Adipocyte (in vitro differentiated cells): Measurements from ENCODE around the gene TNK1.

Experiments
- DNase-seq: peaks from one replicate; pipeline ENCODE4 v3.0.0-alpha.2; 2015; ENCODE audit warnings: low read depth
- H3K27me3 ChIP-seq: replicated peaks from 2 replicates; pipeline ENCODE4 v1.7.0; 2013; ENCODE audit warnings: mild to moderate bottlenecking, low read length, moderate library complexity; ENCODE audit not compliant: control insufficient read depth, insufficient read depth
- H3K36me3 ChIP-seq: 2 replicates; pipeline ENCODE4 v1.7.0; 2013; ENCODE audit warnings: low read length, mild to moderate bottlenecking, moderate library complexity; ENCODE audit not compliant: control insufficient read depth, insufficient read depth, severe bottlenecking
- H3K4me1 ChIP-seq: 2 replicates; pipeline ENCODE4 v1.7.0; 2013; ENCODE audit warnings: mild to moderate bottlenecking, low read length, moderate library complexity; ENCODE audit not compliant: control insufficient read depth, insufficient read depth
- H3K4me3 ChIP-seq: 2 replicates; pipeline ENCODE4 v1.7.0; 2013; ENCODE audit warnings: mild to moderate bottlenecking, low read length, moderate library complexity
- H3K9ac ChIP-seq: 2 replicates; pipeline ENCODE4 v1.7.0; 2013; ENCODE audit warnings: mild to moderate bottlenecking, low read length, moderate library complexity
- H3K9me3 ChIP-seq: 2 replicates; pipeline ENCODE4 v1.7.0; 2013; ENCODE audit warnings: mild to moderate bottlenecking, low read length, moderate library complexity; ENCODE audit not compliant: control insufficient read depth

The TNK1 gene

GRCh38 chr17:7416323-7416722 is 35.4 kb downstream of the TNK1 start:
- H3K4me1 ChIP-seq, result peaks cover 20% of the 10 kb centered on the region
- H3K9ac ChIP-seq, result no peak overlapping the region
- H3K4me3 ChIP-seq, result no peak overlapping the region
- H3K36me3 ChIP-seq, result peaks cover 6% of the 10 kb centered on the region
- H3K9me3 ChIP-seq, result peaks cover 3% of the 10 kb centered on the region
- no peaks in the 10 kb centered on the region for H3K27me3 ChIP-seq
- no peak for DNase-seq

GRCh38 chr17:7417056-7417655 is 36.3 kb downstream of the TNK1 start:
- no peak for DNase-seq
- H3K9ac ChIP-seq, result no peak overlapping the region
- no peaks in the 10 kb centered on the region for H3K27me3 ChIP-seq
- H3K9me3 ChIP-seq, result peaks cover 3% of the 10 kb centered on the region
- H3K4me1 ChIP-seq, result peaks cover 18% of the 10 kb centered on the region
- H3K36me3 ChIP-seq, result peaks cover 6% of the 10 kb centered on the region
- no peak overlapping the region for H3K4me3 ChIP-seq

GRCh38 chr17:7418472-7419152 is 37.7 kb downstream of the TNK1 start:
- Histone ChIP-seq H3K4me3 (no peak overlapping the region), H3K9me3 (peaks cover 3% of the 10 kb centered on the region), H3K9ac (no peak overlapping the region), H3K4me1 (peaks cover 3% of the 10 kb centered on the region), H3K36me3 (peaks cover 6% of the 10 kb centered on the region), H3K27me3 (no peaks in the 10 kb centered on the region)
- no peak for DNase-seq

GRCh38 chr17:7419819-7420610 is 39.1 kb downstream of the TNK1 start, which contains the start of gene SPEM1:
Gene SPEM1 (plus strand): TSS chr17:7420324. CDS start chr17:7420385, 61 bp downstream.
- Histone ChIP-seq H3K36me3 (peaks cover 6% of the 10 kb centered on the region), H3K9ac (no peak within 1 kb of the TSS), H3K27me3 (no peaks in the 10 kb centered on the region), H3K4me1 (no peaks in the 10 kb centered on the region), H3K9me3 (peaks cover 3% of the 10 kb centered on the region), H3K4me3 (no peak within 1 kb of the TSS)
- DNase-seq, result no peak

GRCh38 chr17:7421186-7421585 is 40.3 kb downstream of the TNK1 start:
- Histone ChIP-seq H3K9ac (no peak overlapping the region), H3K27me3 (no peaks in the 10 kb centered on the region), H3K4me1 (no peaks in the 10 kb centered on the region), H3K9me3 (peaks cover 3% of the 10 kb centered on the region), H3K36me3 (peaks cover 6% of the 10 kb centered on the region), H3K4me3 (no peak overlapping the region)
- DNase-seq, result no peak

GRCh38 chr17:7423679-7424078 is 42.8 kb downstream of the TNK1 start:
- Histone ChIP-seq H3K4me1 (no peaks in the 10 kb centered on the region), H3K27me3 (no peaks in the 10 kb centered on the region), H3K9ac (no peak overlapping the region), H3K9me3 (peaks cover 3% of the 10 kb centered on the region), H3K4me3 (no peak overlapping the region), H3K36me3 (no peaks in the 10 kb centered on the region)
- no peak for DNase-seq

GRCh38 chr17:7425316-7425715 is 44.4 kb downstream of the TNK1 start, which contains the start of gene SPEM2:
Gene SPEM2 (plus strand): TSS chr17:7425616. CDS start chr17:7425689, 73 bp downstream.
- no peaks in the 10 kb centered on the region for H3K4me1 ChIP-seq
- peaks cover 3% of the 10 kb centered on the region for H3K9me3 ChIP-seq
- no peaks in the 10 kb centered on the region for H3K36me3 ChIP-seq
- H3K27me3 ChIP-seq, result no peaks in the 10 kb centered on the region
- no peak for DNase-seq
- no peak within 1 kb of the TSS for H3K9ac ChIP-seq
- H3K4me3 ChIP-seq, result no peak within 1 kb of the TSS

- no peaks in the 10 kb centered on the region for H3K27me3 ChIP-seq
- no peak overlapping the region for H3K9ac ChIP-seq
- H3K4me1 ChIP-seq, result no peaks in the 10 kb centered on the region
- no peak for DNase-seq
- peaks cover 1% of the 10 kb centered on the region for H3K9me3 ChIP-seq
- H3K36me3 ChIP-seq, result no peaks in the 10 kb centered on the region
- H3K4me3 ChIP-seq, result no peak overlapping the region
Measured at GRCh38 chr17:7425756-7426155, 44.9 kb downstream of the TNK1 start.

GRCh38 chr17:7426203-7426863 is 45.4 kb downstream of the TNK1 start:
- H3K9ac ChIP-seq, result no peak overlapping the region
- no peak for DNase-seq
- H3K9me3 ChIP-seq, result no peaks in the 10 kb centered on the region
- H3K4me3 ChIP-seq, result no peak overlapping the region
- no peaks in the 10 kb centered on the region for H3K27me3 ChIP-seq
- H3K36me3 ChIP-seq, result no peaks in the 10 kb centered on the region
- H3K4me1 ChIP-seq, result no peaks in the 10 kb centered on the region

GRCh38 chr17:7426896-7427489 is 46.1 kb downstream of the TNK1 start:
- no peaks in the 10 kb centered on the region for H3K9me3 ChIP-seq

More at GRCh38 chr17:7426896-7427489, 46.1 kb downstream of the TNK1 start:
- H3K4me1 ChIP-seq, result no peaks in the 10 kb centered on the region
- no peaks in the 10 kb centered on the region for H3K27me3 ChIP-seq
- no peaks in the 10 kb centered on the region for H3K36me3 ChIP-seq
- no peak for DNase-seq
- H3K9ac ChIP-seq, result no peak overlapping the region
- H3K4me3 ChIP-seq, result no peak overlapping the region
